Measurements from ENCODE around the gene TALDO1. TPM values are rescaled to one million over a fixed set of nuclear protein-coding genes. Genes with fewer than 3 reads are reported as not detected.

The TALDO1 gene
- total RNA-seq, 1 donor from 2014 or later = 176 TPM

Other genes with a start within 250 kb of the TALDO1 start
- gene RNH1, start 240.2 kb upstream of the TALDO1 start, total RNA-seq = 156 TPM
- 51.1 TPM for gene HRAS, start 211.9 kb upstream of the TALDO1 start, total RNA-seq
- gene LRRC56, start 209.9 kb upstream of the TALDO1 start, total RNA-seq = 9.4 TPM
- gene LMNTD2, start 186.7 kb upstream of the TALDO1 start, total RNA-seq = 7.5 TPM
- gene RASSF7, start 186.5 kb upstream of the TALDO1 start, total RNA-seq = 179 TPM
- gene PHRF1, start 171.0 kb upstream of the TALDO1 start, total RNA-seq = 38.1 TPM
- 54.0 TPM for gene IRF7, start 131.5 kb upstream of the TALDO1 start, total RNA-seq
- 89.6 TPM for gene CDHR5, start 122.5 kb upstream of the TALDO1 start, total RNA-seq
- gene SCT, start 120.3 kb upstream of the TALDO1 start, total RNA-seq = not detected
- gene DRD4, start 110.2 kb upstream of the TALDO1 start, total RNA-seq = 2.6 TPM
- 45.0 TPM for gene DEAF1, start 52.2 kb upstream of the TALDO1 start, total RNA-seq
- 52.0 TPM for gene TMEM80, start 51.6 kb upstream of the TALDO1 start, total RNA-seq
- gene EPS8L2, start 41.2 kb upstream of the TALDO1 start, total RNA-seq = 228 TPM
- gene GATD1, start 30.0 kb downstream of the TALDO1 start, total RNA-seq = 85.9 TPM
- 0.49 TPM for gene CEND1, start 42.6 kb downstream of the TALDO1 start, total RNA-seq
- gene SLC25A22, start 50.8 kb downstream of the TALDO1 start, total RNA-seq = 16.3 TPM
- 27.7 TPM for gene PIDD1, start 57.8 kb downstream of the TALDO1 start, total RNA-seq
- 1,317 TPM for gene RPLP2, start 62.5 kb downstream of the TALDO1 start, total RNA-seq
- 159 TPM for gene PNPLA2, start 71.5 kb downstream of the TALDO1 start, total RNA-seq
- gene CRACR2B, start 80.5 kb downstream of the TALDO1 start, total RNA-seq = 40.5 TPM
- 442 TPM for gene CD151, start 85.5 kb downstream of the TALDO1 start, total RNA-seq
- 108 TPM for gene POLR2L, start 95.1 kb downstream of the TALDO1 start, total RNA-seq
- 34.6 TPM for gene TSPAN4, start 95.4 kb downstream of the TALDO1 start, total RNA-seq
- 101 TPM for gene CHID1, start 163.3 kb downstream of the TALDO1 start, total RNA-seq
- gene AP2A2, start 178.4 kb downstream of the TALDO1 start, total RNA-seq = 91.8 TPM